ENCODE data around the gene CCHCR1. TPM values are rescaled to one million over a fixed set of nuclear protein-coding genes. Genes with fewer than 3 reads are reported as not detected.
A peak's percentile ranks its signal among the peaks of the same experiment; 100 is the strongest.

Gene CCHCR1
- total and polyA plus RNA-seq, 2 of the 13 experiments (the other 11 are each of a cell fraction or from before 2014, with no cell fraction given): 14.6 to 28.2 TPM

GRCh38 chr6:31205638-31206037, 48.0 kb upstream of the CCHCR1 start:
- H3K36me3 ChIP-seq (replicated peaks in 1 of 2; ENCODE audit: control insufficient read depth in 1 of 2, insufficient read depth in 2 of 2, low read length in 2 of 2): peaks cover 0 to 2% of the 10 kb centered on the region in 2 experiments; a peak in 2 of 5 replicates
- TF ChIP-seq HNF4A (CRISPR knock-in tag; IDR thresholded peaks at IDR 0.05) (peak; percentile 76), HDAC2 (CRISPR knock-in tag; IDR thresholded peaks at IDR 0.05) (no peak), ARID3A (IDR thresholded peaks at IDR 0.05; ENCODE audit: low read depth, low read length) (0 out of 2 replicates have a peak, but pooled peaks have one; percentile 12), SAP130 (CRISPR knock-in tag; IDR thresholded peaks at IDR 0.05; ENCODE audit: low read depth) (peak; percentile 18; the same call in 1 of the 2 replicates), MED1 (CRISPR knock-in tag; IDR thresholded peaks at IDR 0.05) (0 out of 2 replicates have a peak, but pooled peaks have one; percentile 19), ZNF556 (CRISPR knock-in tag; IDR thresholded peaks at IDR 0.05; ENCODE audit: borderline replicate concordance) (no peak), HNF4G (IDR thresholded peaks at IDR 0.05; ENCODE audit: borderline replicate concordance, low read depth, low read length) (0 out of 2 replicates have a peak, but pooled peaks have one; percentile 18), HNF4G (CRISPR knock-in tag; IDR thresholded peaks at IDR 0.05; ENCODE audit: borderline replicate concordance, low read depth) (no peak), NAIF1 (CRISPR knock-in tag; IDR thresholded peaks at IDR 0.05; ENCODE audit: borderline replicate concordance) (0 out of 2 replicates have a peak, but pooled peaks have one; percentile 20), SALL1 (CRISPR knock-in tag; IDR thresholded peaks at IDR 0.05) (0 out of 2 replicates have a peak, but pooled peaks have one; percentile 14)
- TF ChIP-seq, protein P1, sequence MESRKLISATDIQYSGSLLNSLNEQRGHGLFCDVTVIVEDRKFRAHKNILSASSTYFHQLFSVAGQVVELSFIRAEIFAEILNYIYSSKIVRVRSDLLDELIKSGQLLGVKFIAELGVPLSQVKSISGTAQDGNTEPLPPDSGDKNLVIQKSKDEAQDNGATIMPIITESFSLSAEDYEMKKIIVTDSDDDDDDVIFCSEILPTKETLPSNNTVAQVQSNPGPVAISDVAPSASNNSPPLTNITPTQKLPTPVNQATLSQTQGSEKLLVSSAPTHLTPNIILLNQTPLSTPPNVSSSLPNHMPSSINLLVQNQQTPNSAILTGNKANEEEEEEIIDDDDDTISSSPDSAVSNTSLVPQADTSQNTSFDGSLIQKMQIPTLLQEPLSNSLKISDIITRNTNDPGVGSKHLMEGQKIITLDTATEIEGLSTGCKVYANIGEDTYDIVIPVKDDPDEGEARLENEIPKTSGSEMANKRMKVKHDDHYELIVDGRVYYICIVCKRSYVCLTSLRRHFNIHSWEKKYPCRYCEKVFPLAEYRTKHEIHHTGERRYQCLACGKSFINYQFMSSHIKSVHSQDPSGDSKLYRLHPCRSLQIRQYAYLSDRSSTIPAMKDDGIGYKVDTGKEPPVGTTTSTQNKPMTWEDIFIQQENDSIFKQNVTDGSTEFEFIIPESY (CRISPR knock-in tag; IDR thresholded peaks at IDR 0.05): peak; percentile 35; the same call in 1 of the 2 replicates
- TF ChIP-seq, protein P2, sequence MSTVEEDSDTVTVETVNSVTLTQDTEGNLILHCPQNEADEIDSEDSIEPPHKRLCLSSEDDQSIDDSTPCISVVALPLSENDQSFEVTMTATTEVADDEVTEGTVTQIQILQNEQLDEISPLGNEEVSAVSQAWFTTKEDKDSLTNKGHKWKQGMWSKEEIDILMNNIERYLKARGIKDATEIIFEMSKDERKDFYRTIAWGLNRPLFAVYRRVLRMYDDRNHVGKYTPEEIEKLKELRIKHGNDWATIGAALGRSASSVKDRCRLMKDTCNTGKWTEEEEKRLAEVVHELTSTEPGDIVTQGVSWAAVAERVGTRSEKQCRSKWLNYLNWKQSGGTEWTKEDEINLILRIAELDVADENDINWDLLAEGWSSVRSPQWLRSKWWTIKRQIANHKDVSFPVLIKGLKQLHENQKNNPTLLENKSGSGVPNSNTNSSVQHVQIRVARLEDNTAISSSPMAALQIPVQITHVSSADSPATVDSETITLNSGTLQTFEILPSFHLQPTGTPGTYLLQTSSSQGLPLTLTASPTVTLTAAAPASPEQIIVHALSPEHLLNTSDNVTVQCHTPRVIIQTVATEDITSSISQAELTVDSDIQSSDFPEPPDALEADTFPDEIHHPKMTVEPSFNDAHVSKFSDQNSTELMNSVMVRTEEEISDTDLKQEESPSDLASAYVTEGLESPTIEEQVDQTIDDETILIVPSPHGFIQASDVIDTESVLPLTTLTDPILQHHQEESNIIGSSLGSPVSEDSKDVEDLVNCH (CRISPR knock-in tag; IDR thresholded peaks at IDR 0.05): no peak
- TF ChIP-seq, protein P3, sequence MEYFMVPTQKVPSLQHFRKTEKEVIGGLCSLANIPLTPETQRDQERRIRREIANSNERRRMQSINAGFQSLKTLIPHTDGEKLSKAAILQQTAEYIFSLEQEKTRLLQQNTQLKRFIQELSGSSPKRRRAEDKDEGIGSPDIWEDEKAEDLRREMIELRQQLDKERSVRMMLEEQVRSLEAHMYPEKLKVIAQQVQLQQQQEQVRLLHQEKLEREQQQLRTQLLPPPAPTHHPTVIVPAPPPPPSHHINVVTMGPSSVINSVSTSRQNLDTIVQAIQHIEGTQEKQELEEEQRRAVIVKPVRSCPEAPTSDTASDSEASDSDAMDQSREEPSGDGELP (IDR thresholded peaks at IDR 0.05; ENCODE audit: borderline replicate concordance, low read depth): peak; percentile 70; the same call in 1 of the 2 replicates
- TF ChIP-seq, protein P4, sequence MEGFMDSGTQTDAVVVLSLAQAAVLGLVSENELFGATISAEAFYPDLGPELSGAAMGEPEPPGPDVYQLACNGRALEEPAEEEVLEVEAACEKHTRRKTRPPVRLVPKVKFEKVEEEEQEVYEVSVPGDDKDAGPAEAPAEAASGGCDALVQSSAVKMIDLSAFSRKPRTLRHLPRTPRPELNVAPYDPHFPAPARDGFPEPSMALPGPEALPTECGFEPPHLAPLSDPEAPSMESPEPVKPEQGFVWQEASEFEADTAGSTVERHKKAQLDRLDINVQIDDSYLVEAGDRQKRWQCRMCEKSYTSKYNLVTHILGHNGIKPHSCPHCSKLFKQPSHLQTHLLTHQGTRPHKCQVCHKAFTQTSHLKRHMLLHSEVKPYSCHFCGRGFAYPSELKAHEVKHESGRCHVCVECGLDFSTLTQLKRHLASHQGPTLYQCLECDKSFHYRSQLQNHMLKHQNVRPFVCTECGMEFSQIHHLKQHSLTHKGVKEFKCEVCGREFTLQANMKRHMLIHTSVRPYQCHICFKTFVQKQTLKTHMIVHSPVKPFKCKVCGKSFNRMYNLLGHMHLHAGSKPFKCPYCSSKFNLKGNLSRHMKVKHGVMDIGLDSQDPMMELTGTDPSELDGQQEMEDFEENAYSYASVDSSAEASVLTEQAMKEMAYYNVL (CRISPR knock-in tag; IDR thresholded peaks at IDR 0.05; ENCODE audit: borderline replicate concordance): 0 out of 2 replicates have a peak, but pooled peaks have one; percentile 35
- no peak overlapping the region for H2AFZ ChIP-seq (ENCODE audit: low read length)
- no peak overlapping the region for H3K4me3 ChIP-seq (replicated peaks in 1 of 3; ENCODE audit: insufficient read depth in 1 of 3, low read depth in 2 of 3, low read length in 3 of 3)
- no peaks in the 10 kb centered on the region for H4K20me1 ChIP-seq (ENCODE audit: insufficient read depth, low read length)
- no peaks in the 10 kb centered on the region for H3K9me3 ChIP-seq (ENCODE audit: low read length)
- FAIRE-seq (no peak), ATAC-seq (no peak), DNase-seq (ENCODE audit: low spot score) (no peak)
- in situ Hi-C loops (cut with HindIII; ENCODE audit: extremely low pct_ligation_motif_present, low pct_unique_long_range_greater_than_20kb) (no loop called here), intact Hi-C loops (cut with micrococcal nuclease; ENCODE audit: unreplicated experiment) (no loop called here)
- no peaks in the 10 kb centered on the region for H3K27me3 ChIP-seq (ENCODE audit: control insufficient read depth in 1 of 2, insufficient read depth in 2 of 2, low read length in 2 of 2)
- peaks cover 82% of the 10 kb centered on the region for H3K4me1 ChIP-seq (ENCODE audit: insufficient read depth, low read length)
- ChIA-PET CTCF (ENCODE audit: low intra/inter-chr PET ratio, low total read pairs) (no interaction called here), POLR2A (interaction anchor here (1.0 kb wide), 1 partner anchor 94 kb away, joined by 3 read pairs; no protein-coding TSS in a partner anchor)
- 43% methylated on average over 2 of the region's 2 CpGs for WGBS (ENCODE audit: low lambda C conversion rate)
- no TSS peak for BruUV-seq (replicated peaks)
- H3K4me2 ChIP-seq (ENCODE audit: low read depth, low read length): peak overlapping the region; percentile 8
- H3K79me2 ChIP-seq (ENCODE audit: insufficient read depth, low read length): no peaks in the 10 kb centered on the region
- peak overlapping the region; percentile 20 for H3K27ac ChIP-seq (ENCODE audit: extremely low read length, insufficient read depth, low read length)
- H3K9ac ChIP-seq (ENCODE audit: insufficient read depth, low read depth, low read length): no peak overlapping the region

Data from HepG2 (cell line).